B cell (primary cell): Measurements from ENCODE around the gene RPL27. TPM values are rescaled to one million over a fixed set of nuclear protein-coding genes. Genes with fewer than 3 reads are reported as not detected.

Experiments
- ATAC-seq: fragments of 200-7000 bp; cut with Tn5 transposase; one replicate; pipeline ENCODE4 v1.10.0; 2021; ENCODE audit warnings: low read depth, mild to moderate bottlenecking, moderate number of reproducible peaks, moderate library complexity
- CTCF ChIA-PET: fragments of 350-600 bp; sonication (Branson Sonifier 250); formaldehyde crosslinking; loops from one replicate; lab custom pipeline; 2021; ENCODE audit warnings: antibody characterized with exemption, inconsistent platforms; lab: Charles Lee
- POLR2A ChIA-PET: fragments of 350-600 bp; sonication (Branson Sonifier 250); formaldehyde crosslinking; loops from one replicate; lab custom pipeline; 2021; ENCODE audit warnings: antibody characterized with exemption; lab: Charles Lee
- DNase-seq: peaks from one replicate; pipeline ENCODE4 v3.0.0; 2013
- H2AFZ ChIP-seq: 2 replicates; pipeline ENCODE4 v1.6.1; 2012; ENCODE audit warnings: mild to moderate bottlenecking, low read depth, low read length; ENCODE audit not compliant: insufficient read depth, poor library complexity, severe bottlenecking
- H3K27ac ChIP-seq, 2 donors: 1 replicate in 1 of 2; 2 replicates in 1 of 2; pipeline ENCODE4 v1.5.1; 2012 to 2013; ENCODE audit warnings: low read length in 2 of 2, mild to moderate bottlenecking in 2 of 2, moderate library complexity in 1 of 2
- H3K27me3 ChIP-seq, 4 experiments: fragments of 200-600 bp in 1 of 4; sonication (generic) in 1 of 4; replicated peaks in 1 of 4; 1 replicate in 2 of 4; 2 replicates in 2 of 4; pipeline versions ENCODE4 v1.6.1 to v1.7.0; 2013 to 2016; ENCODE audit warnings: low read length in 3 of 4, mild to moderate bottlenecking in 2 of 4, mixed read lengths in 1 of 4, moderate library complexity in 1 of 4; ENCODE audit not compliant: insufficient read depth in 4 of 4, control insufficient read depth in 3 of 4; ENCODE audit errors: control extremely low read depth in 1 of 4
- H3K36me3 ChIP-seq, 2 experiments: replicated peaks in 1 of 2; 1 replicate in 1 of 2; 2 replicates in 1 of 2; pipeline versions ENCODE4 v1.6.1 to v1.7.1; 2013; ENCODE audit warnings: low read length in 1 of 2; ENCODE audit not compliant: insufficient read depth in 2 of 2, control insufficient read depth in 1 of 2; ENCODE audit errors: control extremely low read depth in 1 of 2, extremely low read depth in 1 of 2
- H3K4me1 ChIP-seq, 2 donors: fragments of 200-600 bp in 1 of 2; sonication (generic) in 1 of 2; 1 replicate in 1 of 2; 2 replicates in 1 of 2; pipeline versions ENCODE4 v1.5.1 to v1.6.1; 2013 to 2017; ENCODE audit warnings: low read length in 2 of 2; ENCODE audit not compliant: control insufficient read depth in 2 of 2, insufficient read depth in 2 of 2
- H3K4me2 ChIP-seq: replicated peaks from 2 replicates; pipeline ENCODE3; 2012; ENCODE audit warnings: mild to moderate bottlenecking, low read depth, low read length; ENCODE audit not compliant: poor library complexity, severe bottlenecking
- H3K4me3 ChIP-seq, 5 experiments: fragments of 200-600 bp in 1 of 5; sonication (generic) in 1 of 5; 1 replicate in 3 of 5; 2 replicates in 2 of 5; pipeline versions ENCODE4 v1.5.1 to v1.7.0; 2011 to 2016; ENCODE audit warnings: low read length in 4 of 5, mild to moderate bottlenecking in 4 of 5, low read depth in 2 of 5, control low read depth in 1 of 5, moderate library complexity in 1 of 5; ENCODE audit not compliant: insufficient read depth in 1 of 5; ENCODE audit errors: control extremely low read depth in 1 of 5, extremely low read depth in 1 of 5
- H3K79me2 ChIP-seq: fragments of 200-600 bp; sonication (generic); one replicate; pipeline ENCODE4 v1.6.0; 2016; ENCODE audit warnings: low read length; ENCODE audit not compliant: control insufficient read depth, insufficient read depth
- H3K9ac ChIP-seq: fragments of 200-600 bp; sonication (generic); 2 replicates; pipeline ENCODE4 v1.6.1; 2017; ENCODE audit warnings: mild to moderate bottlenecking, low read length, moderate library complexity
- H3K9me3 ChIP-seq, 3 donors: one replicate each; pipeline versions ENCODE4 v1.6.1 to v1.7.1; 2013; ENCODE audit warnings: low read length in 2 of 3; ENCODE audit not compliant: control insufficient read depth in 2 of 3, insufficient read depth in 1 of 3; ENCODE audit errors: control extremely low read depth in 1 of 3
- H4K20me1 ChIP-seq: 2 replicates; pipeline ENCODE4 v1.6.0; 2012; ENCODE audit warnings: mild to moderate bottlenecking, low read length; ENCODE audit not compliant: insufficient read depth, control insufficient read depth, poor library complexity, severe bottlenecking
- H3K27ac Mint-ChIP-seq: one replicate; pipeline ENCODE4 v1.8.0; 2021; ENCODE audit warnings: mixed read lengths
- H3K27me3 Mint-ChIP-seq: one replicate; pipeline ENCODE4 v1.8.0; 2021; ENCODE audit warnings: mixed read lengths
- H3K4me1 Mint-ChIP-seq: one replicate; pipeline ENCODE4 v1.8.0; 2021; ENCODE audit warnings: mixed read lengths
- H3K4me3 Mint-ChIP-seq: one replicate; pipeline ENCODE4 v1.8.0; 2021; ENCODE audit warnings: mixed read lengths
- H3K9me3 Mint-ChIP-seq: one replicate; pipeline ENCODE4 v1.8.0; 2022; ENCODE audit warnings: mixed read lengths; ENCODE audit not compliant: insufficient read depth
- CTCF ChIP-seq: fragments of 200-600 bp; IDR thresholded peaks from one replicate; pipeline ENCODE4 v1.8.0; 2022; ENCODE audit warnings: antibody characterized with exemption, mild to moderate bottlenecking
- EZH2 ChIP-seq: IDR thresholded peaks from 2 replicates; pipeline ENCODE4 v1.6.1; 2012; ENCODE audit warnings: borderline replicate concordance, low read depth, mild to moderate bottlenecking, moderate library complexity, low read length; ENCODE audit not compliant: insufficient read depth, poor library complexity, severe bottlenecking
- WGBS: methylation state at CpG from one replicate; pipeline ENCODE4 v1.1.5; 2013; ENCODE audit warnings: missing lambda C conversion rate; ENCODE audit not compliant: insufficient coverage; 5-methylcytosine and 5-hydroxymethylcytosine counted together
- intact Hi-C: fragments of 100-400 bp; cut with micrococcal nuclease; formaldehyde crosslinking; loops from one replicate; pipeline ENCODE4 v1.10.0; 2022
- polyA plus RNA-seq: library from polyadenylated mRNA; depleted of rRNA; stranded (reverse); fragments of >200 nt; gene quantifications from 2 replicates; pipeline ENCODE4 v1.2.3, GENCODE V29; 2012
- total RNA-seq, 2 donors: library from RNA; stranded (reverse); fragments of 120-200 nt in 1 of 2; gene quantifications; 1 replicate in 1 of 2; 2 replicates in 1 of 2; pipeline versions ENCODE4 v1.2.3 to v1.2.4, GENCODE V29; 2013 to 2022

The RPL27 gene
- total and polyA plus RNA-seq, 2 donors (not counting 1 experiment from before 2014, with no cell fraction given), result 1,087 to 3,493 TPM

GRCh38 chr17:43021741-43022512, 23.7 kb downstream of the RPL27 start, which contains the start of gene VAT1:
Gene VAT1, minus strand, starts transcription at chr17:43022385. Its CDS starts 63 bp downstream, at chr17:43022322.
- under 1% methylated on average over 78 of the region's 80 CpGs for WGBS
- Histone ChIP-seq H3K27me3 (no peaks in the 10 kb centered on the region), H3K36me3 (no peaks in the 10 kb centered on the region), H2AFZ (peak within 1 kb of the TSS; percentile 98), H3K79me2 (no peaks in the 10 kb centered on the region), H3K9me3 (no peaks in the 10 kb centered on the region), H3K27ac (peak within 1 kb of the TSS in 1 of 2 donors; percentile 34), H3K4me2 (peak within 1 kb of the TSS; percentile 97), H3K9ac (peak within 1 kb of the TSS; percentile 94), H4K20me1 (no peaks in the 10 kb centered on the region), H3K4me3 (peak within 1 kb of the TSS; percentile 22 to 91 (median 81)), H3K4me1 (peaks cover 9 to 31% of the 10 kb centered on the region in 2 donors)
- H3K4me1 Mint-ChIP-seq, result peaks cover 35% of the 10 kb centered on the region
- TF ChIP-seq EZH2, result no peak
- H3K9me3 Mint-ChIP-seq, result no peaks in the 10 kb centered on the region
- intact Hi-C loops, result loop anchor here (1.0 kb wide), 1 partner anchor 42 kb away; the partner anchor contains the start of genes PTGES3L and RUNDC1
- peak; percentile 42 for ATAC-seq
- ChIA-PET POLR2A (interaction anchor here (0.6 to 3.5 kb wide), 7 partner anchors 24 to 317 kb away, joined by 3 to 30 read pairs (median 5); partner anchors contain the start of genes RPL27 and TMEM106A), CTCF (interaction anchor here (0.6 to 1.5 kb wide), 6 partner anchors 15 to 554 kb away, joined by 3 to 5 read pairs (median 4); partner anchors contain the start of genes IFI35 and RPL27)
- peak; percentile 79 for DNase-seq
- no peaks in the 10 kb centered on the region for H3K27me3 Mint-ChIP-seq
- H3K4me3 Mint-ChIP-seq, result peak within 1 kb of the TSS; percentile 97
- H3K27ac Mint-ChIP-seq, result peak within 1 kb of the TSS; percentile 91

GRCh38 chr17:43024407-43025289, 26.4 kb downstream of the RPL27 start, which contains the start of gene RND2:
Gene RND2, plus strand, starts transcription at chr17:43025231. Its CDS starts 117 bp downstream, at chr17:43025348.
- intact Hi-C loops, result loop anchor here (1.0 to 2.0 kb wide), 6 partner anchors 18 to 344 kb away; partner anchors contain the start of genes BRCA1, IFI35 and RPL27
- Mint-ChIP-seq H3K9me3 (no peaks in the 10 kb centered on the region), H3K4me3 (peak within 1 kb of the TSS; percentile 88), H3K27ac (peak within 1 kb of the TSS; percentile 87), H3K4me1 (peaks cover 29% of the 10 kb centered on the region), H3K27me3 (no peaks in the 10 kb centered on the region)
- Histone ChIP-seq H4K20me1 (no peaks in the 10 kb centered on the region), H3K4me2 (peak within 1 kb of the TSS; percentile 88), H3K36me3 (no peaks in the 10 kb centered on the region), H2AFZ (peak within 1 kb of the TSS; percentile 79), H3K9me3 (no peaks in the 10 kb centered on the region), H3K27ac (peak within 1 kb of the TSS in 1 of 2 donors; percentile 63), H3K4me1 (peaks cover 9 to 31% of the 10 kb centered on the region in 2 donors), H3K4me3 (peak within 1 kb of the TSS; percentile 49 to 77 (median 68)), H3K9ac (peak within 1 kb of the TSS; percentile 69), H3K27me3 (no peaks in the 10 kb centered on the region), H3K79me2 (no peaks in the 10 kb centered on the region)
- POLR2A ChIA-PET, result interaction anchor here (0.8 to 3.5 kb wide), 9 partner anchors 18 to 460 kb away, joined by 3 to 30 read pairs (median 4); partner anchors contain the start of genes DHX8, IFI35, NBR1 and RPL27
- under 1% methylated on average over 50 of the region's 61 CpGs for WGBS
- ATAC-seq (peak; percentile 71), DNase-seq (peak; percentile 92)
- CTCF ChIA-PET, result interaction anchor here (0.6 to 2.1 kb wide), 13 partner anchors 18 to 459 kb away, joined by 3 to 10 read pairs (median 5); partner anchors contain the start of genes DHX8, IFI35, NBR1 and RPL27
- TF ChIP-seq EZH2 (no peak), CTCF (peak; percentile 62)
